HG03280 (cell line): Measurements from ENCODE around the gene HSD17B7.
"Not testable (repeated sequence)": the region's sequence is repeated elsewhere in the genome, so short reads cannot be mapped to it uniquely, and the experiment has no call there.

Experiments used
- ATAC-seq: cut with Tn5 transposase; IDR thresholded peaks from one replicate; pipeline ENCODE4 v1.9.1; 2021; ENCODE audit warnings: mild to moderate bottlenecking, moderate library complexity; ENCODE audit not compliant: unreplicated experiment

HSD17B7 gene

GRCh38 chr1:162799995-162800830, 9.7 kb downstream of the HSD17B7 start:
- not testable (repeated sequence) for ATAC-seq

- not testable (repeated sequence) for ATAC-seq
These were observed 17.0 kb downstream of the HSD17B7 start for GRCh38 chr1:162807503-162807902.

- not testable (repeated sequence) for ATAC-seq
These were observed 21.9 kb downstream of the HSD17B7 start for GRCh38 chr1:162812357-162812756.

- not testable (repeated sequence) for ATAC-seq
These were observed 27.6 kb downstream of the HSD17B7 start for GRCh38 chr1:162818136-162818535.

GRCh38 chr1:162818666-162819065, 28.2 kb downstream of the HSD17B7 start:
- ATAC-seq, result not testable (repeated sequence)

- no peak for ATAC-seq
These were observed 32.1 kb downstream of the HSD17B7 start for GRCh38 chr1:162822391-162823200.

- no peak for ATAC-seq
These were observed 32.7 kb downstream of the HSD17B7 start for GRCh38 chr1:162823231-162823630.

GRCh38 chr1:162823771-162824525, 33.4 kb downstream of the HSD17B7 start:
- no peak for ATAC-seq

GRCh38 chr1:162829268-162829667, 38.8 kb downstream of the HSD17B7 start:
- ATAC-seq, result no peak

- ATAC-seq, result no peak
These were observed 42.0 kb downstream of the HSD17B7 start for GRCh38 chr1:162832470-162832869.

GRCh38 chr1:162835157-162835899, 44.8 kb downstream of the HSD17B7 start:
- ATAC-seq, result peak; percentile 76

- no peak for ATAC-seq
These were observed 48.4 kb downstream of the HSD17B7 start for GRCh38 chr1:162838863-162839262.

GRCh38 chr1:162840250-162840839, 49.8 kb downstream of the HSD17B7 start:
- no peak for ATAC-seq

- no peak for ATAC-seq
These were observed 53.7 kb downstream of the HSD17B7 start for GRCh38 chr1:162844153-162844552.

- no peak for ATAC-seq
These were observed 56.0 kb downstream of the HSD17B7 start for GRCh38 chr1:162846256-162847212.

GRCh38 chr1:162847839-162848453, 57.4 kb downstream of the HSD17B7 start:
- ATAC-seq, result no peak

- ATAC-seq, result no peak
These were observed 59.2 kb downstream of the HSD17B7 start for GRCh38 chr1:162849711-162850110.

- ATAC-seq, result no peak
These were observed 60.8 kb downstream of the HSD17B7 start for GRCh38 chr1:162851341-162851740.
